ENCODE measurements around the gene BLOC1S1.

The BLOC1S1 gene

DNA sequence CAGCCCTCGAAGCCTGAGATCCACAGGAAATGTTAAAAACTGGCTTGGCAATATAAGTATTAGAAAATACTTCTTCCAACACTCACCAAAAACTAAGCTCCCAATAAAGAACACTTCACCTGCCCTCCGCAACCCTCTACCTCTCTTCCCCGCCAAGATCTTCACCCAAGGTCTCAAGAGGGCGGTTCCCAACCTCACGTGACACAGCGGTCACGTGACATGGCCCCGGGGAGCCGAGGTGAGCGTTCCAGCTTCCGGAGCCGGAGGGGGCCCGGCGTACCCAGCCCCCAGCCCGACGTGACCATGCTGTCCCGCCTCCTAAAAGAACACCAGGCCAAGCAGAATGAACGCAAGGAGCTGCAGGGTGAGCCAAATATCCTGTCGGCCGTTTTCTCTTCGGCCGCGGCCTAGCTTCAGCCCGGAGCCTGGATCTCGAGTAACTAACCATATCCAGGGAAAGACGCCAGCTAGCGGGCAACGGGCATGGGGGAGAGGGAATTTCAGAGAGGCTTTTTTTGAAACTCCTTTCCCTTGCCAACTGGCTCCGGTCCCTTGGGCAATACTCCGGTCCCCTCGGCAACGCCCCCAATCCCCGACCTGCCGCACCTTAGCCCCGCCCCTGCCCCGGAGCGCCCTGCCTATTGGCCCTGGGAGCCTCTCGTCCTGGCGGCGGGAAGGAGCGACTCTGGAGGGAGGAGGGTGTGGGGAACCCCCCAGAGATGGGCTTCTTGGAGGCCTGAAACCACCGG is at the start of gene BLOC1S1:
BLOC1S1 (plus strand) TSS at position 214 of the 749 bp plus-strand sequence; CDS start at position 220, 6 bp downstream.
- DNase-seq, result peak; percentile 96 to 98

DNA sequence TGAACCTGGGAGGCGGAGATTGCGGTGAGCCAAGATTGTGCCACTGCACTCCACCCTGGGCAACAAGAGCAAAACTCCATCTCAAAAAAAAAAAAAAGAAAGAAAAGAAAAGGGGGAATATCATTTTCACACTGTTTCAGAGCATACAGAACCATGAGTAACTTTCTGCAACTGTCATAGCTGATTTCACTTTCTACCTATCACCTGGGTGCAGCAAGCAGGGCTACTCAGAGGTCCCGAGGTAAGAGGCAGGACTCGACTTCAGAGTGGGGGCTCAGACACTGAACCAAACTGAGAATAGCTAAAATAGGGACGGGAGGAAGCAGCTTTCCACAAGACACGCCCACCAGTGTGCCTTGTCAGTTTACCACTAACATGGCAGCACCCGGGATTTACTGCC is 49.3 kb upstream of the BLOC1S1 start:
- no peak for DNase-seq

DNA sequence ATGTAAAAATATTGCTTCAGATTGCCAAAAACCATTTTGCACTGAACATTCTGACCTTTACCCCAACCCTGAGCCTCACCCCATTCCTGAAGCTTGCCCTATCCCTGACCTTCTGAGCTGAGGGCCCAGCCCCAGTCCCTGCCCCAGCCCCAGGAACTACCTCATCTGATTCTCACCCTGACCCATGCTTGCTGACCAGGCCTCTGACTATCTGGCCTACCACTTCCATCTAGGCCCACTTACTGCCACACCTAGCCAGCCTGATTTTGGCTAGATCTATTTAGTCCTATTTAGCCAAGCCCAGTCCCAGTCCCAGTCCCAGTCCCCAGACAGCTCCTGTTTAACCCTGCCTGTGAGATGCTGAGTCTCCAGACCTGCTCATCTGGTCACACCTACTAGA is 45.6 kb upstream of the BLOC1S1 start:
- no peak for DNase-seq

DNA sequence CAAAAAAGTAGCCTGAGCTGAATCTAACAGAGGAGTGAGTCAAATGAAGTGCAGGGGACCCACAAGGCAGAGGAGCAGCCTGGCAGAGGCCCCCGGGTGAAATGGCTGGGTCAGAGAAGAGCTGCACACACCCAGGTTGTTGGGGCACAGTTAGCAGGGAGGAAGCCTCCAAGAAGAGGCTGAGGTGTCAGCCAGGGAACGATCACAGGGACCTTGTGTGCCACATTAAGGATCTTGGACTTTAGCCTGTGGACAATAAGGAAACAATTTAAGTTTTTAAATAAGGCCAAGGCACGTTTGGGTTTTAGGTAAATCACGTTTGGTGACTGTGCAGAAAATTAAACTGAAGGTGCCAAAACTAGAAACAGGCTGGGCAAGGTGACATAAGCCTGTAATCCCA is 44.1 kb upstream of the BLOC1S1 start:
- DNase-seq, result no peak

DNA sequence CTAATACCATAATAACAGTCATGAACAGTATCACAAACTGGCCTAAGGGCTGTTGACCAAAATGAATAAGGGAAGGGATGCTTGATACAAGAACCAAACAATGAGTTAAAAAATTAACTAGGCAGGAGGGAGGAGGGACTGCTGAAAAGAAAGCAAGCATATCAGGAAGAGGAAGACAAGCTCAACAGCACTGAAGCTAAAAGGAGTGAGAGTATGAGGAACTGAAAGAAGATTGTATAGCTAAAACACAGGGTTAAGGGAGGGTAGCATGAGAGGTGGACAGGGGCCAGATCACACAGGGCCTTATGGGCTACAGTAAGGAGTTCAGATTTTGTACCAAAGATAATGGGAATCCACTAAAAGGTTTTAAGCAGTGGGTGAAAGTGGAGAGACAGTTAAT is 42.2 kb upstream of the BLOC1S1 start:
- DNase-seq, result no peak

DNA sequence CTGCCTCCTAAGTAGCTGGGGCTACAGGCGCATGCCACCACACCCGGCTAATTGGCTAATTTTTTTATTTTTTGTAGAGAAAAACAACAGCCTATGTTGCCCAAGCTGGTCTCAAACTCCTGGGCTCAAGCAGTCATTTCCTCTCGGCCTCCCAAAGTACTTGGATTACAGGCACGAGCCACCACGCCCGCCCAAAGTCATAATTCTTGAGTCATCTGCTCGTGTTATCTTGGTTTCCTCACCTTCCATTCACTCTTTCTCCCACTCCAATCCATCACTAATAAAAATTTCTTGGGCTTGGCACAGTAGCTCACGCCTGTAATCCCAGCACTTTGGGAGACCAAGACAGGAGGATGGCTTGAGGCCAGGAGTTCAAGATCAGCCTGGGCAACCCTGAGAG is 40.2 kb upstream of the BLOC1S1 start:
- DNase-seq, result no peak

DNA sequence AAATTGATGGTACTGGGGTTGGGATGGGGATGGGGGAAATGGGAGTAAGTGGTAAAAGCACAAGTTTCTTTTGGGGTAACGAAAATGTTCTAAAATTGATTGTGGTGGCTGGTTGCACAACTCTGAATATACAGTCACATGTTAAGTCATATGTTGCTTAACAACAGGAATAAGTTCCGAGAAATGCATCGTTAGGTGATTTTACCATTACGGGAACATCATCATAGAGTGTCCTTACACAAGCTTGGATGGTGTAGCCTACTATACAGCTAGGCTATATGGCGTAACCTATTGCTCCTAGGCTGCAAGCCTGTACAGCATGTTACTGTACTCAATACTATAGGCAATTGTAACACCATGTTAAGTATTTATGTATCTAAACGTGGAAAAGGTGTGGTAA is 39.1 kb upstream of the BLOC1S1 start:
- no peak for DNase-seq

DNA sequence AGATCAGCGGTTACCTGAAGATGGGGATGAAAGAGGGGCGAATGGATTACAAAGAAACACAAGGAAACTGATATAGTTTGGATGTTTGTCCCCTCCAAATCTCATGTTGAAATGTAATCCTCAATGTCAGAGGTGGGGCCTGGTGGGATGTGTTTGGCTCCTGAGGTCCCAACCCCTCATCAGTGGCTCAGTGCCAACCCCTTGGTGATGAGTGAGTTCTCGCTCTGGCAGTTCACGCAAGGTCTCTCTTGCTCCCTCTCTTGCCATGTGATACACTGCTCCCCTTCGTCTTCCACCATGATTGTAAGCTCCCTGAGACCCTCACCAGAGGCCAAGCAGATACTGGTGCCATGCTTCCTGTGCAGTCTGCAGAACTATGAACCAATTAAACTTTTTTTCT is 36.2 kb upstream of the BLOC1S1 start:
- no peak for DNase-seq

DNA sequence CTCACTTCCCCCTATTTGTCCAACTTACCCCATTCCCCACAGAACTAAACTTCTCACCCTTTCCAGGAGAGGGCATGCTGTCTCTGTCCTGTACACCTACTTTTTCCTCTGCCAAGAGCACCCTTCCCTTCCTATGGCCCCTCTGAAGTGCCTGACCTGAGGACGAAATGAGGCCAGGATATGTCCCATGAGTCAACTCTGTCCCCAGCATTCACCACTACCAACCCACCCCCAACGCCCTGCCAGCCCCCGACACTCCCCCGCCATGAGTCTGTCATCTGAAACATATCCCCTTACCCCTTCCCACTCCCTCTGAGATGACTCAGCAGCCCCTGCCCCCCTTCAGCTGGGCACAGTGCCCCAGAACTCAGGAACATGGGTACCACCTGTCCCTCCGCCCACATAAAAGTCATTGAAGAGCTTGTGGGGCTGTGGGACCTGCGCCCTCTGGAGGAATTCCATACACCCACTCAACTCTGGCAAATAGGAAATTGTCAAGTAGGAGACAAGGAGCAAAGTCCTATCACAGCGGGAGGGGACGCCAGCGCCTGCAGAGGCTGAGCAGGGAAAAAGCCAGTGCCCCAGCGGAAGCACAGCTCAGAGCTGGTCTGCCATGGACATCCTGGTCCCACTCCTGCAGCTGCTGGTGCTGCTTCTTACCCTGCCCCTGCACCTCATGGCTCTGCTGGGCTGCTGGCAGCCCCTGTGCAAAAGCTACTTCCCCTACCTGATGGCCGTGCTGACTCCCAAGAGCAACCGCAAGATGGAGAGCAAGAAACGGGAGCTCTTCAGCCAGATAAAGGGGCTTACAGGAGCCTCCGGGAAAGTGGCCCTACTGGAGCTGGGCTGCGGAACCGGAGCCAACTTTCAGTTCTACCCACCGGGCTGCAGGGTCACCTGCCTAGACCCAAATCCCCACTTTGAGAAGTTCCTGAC is 34.4 kb upstream of the BLOC1S1 start:
- no peak for DNase-seq

DNA sequence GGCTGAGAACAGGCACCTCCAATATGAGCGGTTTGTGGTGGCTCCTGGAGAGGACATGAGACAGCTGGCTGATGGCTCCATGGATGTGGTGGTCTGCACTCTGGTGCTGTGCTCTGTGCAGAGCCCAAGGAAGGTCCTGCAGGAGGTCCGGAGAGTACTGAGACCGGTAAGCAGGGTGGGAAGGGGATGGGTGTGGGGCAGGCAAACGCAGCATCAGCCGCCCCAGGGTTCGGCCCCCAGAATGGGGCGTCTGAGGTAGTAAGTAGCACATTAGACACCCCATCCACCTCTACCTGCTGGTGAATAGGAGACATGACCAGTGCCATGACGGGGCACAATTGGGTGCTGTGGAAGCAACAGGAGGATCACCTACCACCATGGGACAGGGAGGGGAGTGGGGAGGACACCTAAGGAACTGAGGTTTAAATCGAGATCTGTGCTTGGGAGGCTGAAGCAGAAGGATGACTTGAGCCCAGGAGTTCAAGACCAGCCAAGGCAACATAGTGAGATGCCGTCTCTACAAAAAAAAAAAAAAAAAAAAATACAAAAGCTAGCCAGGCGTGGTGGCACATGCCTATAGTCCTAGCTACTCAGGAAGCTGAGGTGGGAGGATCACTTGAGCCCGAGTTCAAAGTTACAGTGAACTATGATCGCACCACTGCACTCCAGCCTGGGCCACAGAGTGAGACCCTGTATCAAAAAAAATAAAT is 33.6 kb upstream of the BLOC1S1 start:
- DNase-seq, result no peak

DNA sequence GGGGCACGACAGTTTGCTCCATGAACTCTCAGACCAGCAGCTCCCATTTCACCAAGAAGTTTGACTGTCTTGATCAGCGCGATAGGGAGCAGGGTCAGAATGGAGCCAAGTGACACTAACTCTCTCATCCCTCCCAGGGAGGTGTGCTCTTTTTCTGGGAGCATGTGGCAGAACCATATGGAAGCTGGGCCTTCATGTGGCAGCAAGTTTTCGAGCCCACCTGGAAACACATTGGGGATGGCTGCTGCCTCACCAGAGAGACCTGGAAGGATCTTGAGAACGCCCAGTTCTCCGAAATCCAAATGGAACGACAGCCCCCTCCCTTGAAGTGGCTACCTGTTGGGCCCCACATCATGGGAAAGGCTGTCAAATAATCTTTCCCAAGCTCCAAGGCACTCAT is 32.2 kb upstream of the BLOC1S1 start:
- DNase-seq, result no peak

DNA sequence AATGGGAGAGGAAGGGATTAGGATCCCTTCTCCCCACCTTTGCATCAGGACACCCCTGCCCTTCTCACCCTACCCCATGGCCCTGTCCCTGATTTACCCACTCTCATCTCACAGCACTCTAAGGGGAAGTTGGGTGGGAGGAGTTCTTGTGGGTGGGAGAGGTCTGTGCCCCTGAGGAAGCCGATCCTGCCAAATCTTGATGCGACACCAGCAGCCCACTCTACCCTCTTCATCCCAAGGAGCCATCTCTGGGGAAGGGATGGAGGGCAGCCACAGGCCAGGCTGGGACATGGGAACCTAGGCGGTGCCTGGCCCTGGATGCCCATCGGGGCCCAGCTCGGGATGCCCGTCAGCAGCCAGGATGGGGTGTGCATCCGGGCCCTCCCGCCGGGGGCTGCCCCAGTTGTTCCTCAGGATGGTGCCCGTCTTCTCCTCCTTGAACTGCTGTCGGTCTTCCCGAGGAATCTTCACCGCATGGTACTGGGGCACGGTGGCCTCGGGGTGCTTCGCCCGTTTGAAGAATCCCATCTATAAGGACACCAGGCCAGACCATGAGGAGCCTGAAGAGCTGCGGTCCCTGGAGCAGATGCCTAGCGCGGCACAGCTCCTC is 31.0 kb upstream of the BLOC1S1 start:
- no peak for DNase-seq

DNA sequence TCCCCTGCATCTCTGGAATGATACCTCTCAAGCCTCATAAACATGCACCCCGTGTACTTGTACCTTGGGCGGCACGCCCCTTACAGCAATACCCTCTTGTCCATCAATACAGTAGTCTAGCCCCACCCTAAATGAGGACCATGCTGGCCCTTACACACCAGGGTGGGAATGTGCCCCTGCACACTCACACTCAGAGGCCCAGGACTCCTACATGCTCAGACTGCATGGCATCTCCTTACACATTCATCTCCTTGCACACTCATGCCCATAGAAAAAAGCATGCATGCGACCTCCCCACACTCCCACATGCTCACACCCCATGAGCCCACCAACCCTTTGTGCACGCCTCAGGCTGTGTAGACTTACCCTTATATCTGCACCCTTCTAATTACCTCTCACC is 30.2 kb upstream of the BLOC1S1 start:
- no peak for DNase-seq

DNA sequence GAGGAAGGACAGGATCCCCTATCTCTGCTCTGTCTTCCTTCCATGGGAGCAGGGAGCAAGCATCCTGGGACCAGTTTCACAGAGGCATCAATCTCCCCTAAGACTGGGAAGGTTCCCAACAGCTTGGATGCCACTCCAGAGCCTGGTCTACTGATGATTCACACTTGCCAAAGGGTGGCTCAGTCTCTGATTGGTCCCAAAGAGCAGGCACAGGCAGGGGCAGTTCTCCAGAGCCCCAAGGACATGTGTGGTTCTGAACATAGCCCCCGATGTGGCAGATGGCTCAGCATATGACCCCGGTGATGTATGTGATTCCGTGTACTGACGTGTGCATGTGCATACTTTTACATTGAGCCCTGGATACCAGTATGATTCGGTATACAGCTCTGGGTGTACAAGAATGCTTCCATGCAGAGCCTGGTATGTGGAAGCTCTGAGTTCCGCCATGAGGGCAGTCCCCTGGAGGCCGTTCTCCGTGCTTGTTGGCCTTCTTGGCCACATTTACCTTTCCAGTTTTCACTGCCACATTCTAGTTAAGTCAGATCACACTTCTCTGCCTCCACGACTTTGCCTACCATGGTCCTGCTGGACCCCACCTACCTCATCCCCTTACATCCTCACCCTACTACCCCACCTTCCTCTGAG is 29.4 kb upstream of the BLOC1S1 start:
- DNase-seq, result no peak

DNA sequence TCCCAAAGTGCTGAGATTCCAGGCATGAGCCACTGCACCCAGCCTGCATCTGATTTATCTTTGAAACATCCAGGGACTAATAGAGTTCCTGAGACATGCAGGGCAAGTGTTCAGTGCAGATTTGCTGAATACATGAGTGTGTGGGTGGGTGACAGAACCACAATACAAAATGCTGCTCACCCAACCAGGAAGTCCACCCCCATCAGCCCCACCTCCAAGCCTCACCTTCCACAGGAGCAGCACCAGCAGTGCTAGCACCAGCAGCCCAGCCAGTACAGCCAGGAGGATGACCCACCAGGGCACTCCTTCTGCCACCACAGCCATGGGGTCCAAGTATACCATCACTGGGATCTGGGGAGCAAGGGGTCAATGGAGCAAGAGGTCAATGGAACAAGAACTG is 28.1 kb upstream of the BLOC1S1 start:
- peak in 1 of 2 donors; percentile 34 for DNase-seq

DNA sequence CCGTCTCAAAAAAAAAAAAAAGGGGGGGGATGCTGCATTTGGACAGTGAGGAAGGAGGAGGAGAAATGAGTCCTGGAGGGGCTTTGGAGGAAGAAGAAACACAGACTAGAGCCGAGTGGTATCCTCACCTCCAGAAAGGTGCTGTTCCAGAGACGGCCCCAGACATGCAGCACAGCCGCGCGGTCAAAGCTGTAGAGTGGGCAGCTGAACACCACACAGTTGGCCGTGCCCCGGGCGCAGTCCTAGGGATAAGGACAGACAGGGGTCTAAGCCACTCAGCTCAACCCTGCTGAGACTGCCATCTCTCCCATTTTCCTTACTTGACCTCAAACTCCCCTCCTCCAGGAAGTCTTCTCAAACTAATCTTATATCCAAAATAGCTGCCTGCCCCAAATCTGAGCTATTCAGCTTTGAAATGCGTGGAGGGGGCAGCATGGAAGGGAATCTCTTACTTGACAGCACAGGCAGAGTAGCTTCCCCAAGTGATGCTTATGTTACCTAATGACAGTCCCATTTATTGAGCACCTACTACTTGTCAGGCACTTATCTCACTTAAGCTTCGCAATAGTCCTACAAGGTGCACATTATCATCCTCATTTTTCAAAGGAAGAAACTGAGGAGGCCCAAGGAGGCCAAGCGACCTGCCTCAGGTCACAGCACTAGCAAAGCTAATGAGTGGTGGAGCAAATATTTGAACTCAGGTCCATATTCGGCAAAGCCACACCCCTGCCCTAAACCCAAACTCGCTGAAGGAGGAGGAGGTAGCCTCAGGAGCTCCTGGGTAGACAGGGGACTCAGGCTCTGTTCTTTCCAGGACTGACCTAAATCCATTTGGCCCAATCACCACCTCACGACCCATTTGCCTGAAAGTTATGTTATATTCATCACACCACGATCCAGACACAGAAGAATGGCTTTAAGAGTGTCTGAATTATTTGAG is 26.9 kb upstream of the BLOC1S1 start:
- no peak for DNase-seq

DNA sequence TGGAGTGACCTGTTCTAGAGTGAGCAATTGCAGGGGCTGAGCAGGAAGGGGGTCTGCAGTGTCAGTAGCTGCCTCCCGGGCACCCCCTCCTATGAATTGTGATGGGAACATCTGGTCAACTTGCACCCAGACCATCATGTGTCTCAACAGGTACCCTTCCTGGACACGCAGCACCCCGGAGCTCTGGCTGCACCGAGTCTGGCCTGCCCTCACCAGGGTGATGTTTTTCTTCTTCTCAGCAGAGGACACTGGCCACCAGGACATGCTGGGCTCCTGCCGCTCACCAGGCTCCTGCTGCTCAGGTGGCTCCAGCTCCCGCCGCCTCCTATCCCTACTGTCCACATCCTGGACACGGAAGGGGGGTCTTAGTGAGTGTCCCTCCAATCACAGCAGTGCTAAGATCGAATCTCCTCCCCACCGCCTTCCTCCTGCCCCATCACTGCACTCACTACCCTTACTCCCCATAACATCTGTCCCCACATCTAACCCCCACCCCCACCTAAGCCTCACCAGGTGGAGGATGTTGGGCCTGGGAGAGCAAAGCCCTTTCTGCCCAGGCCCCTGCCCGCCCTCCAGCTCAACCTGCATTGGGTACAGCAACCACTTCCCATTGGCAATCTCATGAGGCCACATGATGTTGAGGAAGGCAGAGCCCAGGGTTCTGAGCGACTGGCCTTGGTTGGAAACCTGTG is 23.1 kb upstream of the BLOC1S1 start:
- DNase-seq, result no peak

DNA sequence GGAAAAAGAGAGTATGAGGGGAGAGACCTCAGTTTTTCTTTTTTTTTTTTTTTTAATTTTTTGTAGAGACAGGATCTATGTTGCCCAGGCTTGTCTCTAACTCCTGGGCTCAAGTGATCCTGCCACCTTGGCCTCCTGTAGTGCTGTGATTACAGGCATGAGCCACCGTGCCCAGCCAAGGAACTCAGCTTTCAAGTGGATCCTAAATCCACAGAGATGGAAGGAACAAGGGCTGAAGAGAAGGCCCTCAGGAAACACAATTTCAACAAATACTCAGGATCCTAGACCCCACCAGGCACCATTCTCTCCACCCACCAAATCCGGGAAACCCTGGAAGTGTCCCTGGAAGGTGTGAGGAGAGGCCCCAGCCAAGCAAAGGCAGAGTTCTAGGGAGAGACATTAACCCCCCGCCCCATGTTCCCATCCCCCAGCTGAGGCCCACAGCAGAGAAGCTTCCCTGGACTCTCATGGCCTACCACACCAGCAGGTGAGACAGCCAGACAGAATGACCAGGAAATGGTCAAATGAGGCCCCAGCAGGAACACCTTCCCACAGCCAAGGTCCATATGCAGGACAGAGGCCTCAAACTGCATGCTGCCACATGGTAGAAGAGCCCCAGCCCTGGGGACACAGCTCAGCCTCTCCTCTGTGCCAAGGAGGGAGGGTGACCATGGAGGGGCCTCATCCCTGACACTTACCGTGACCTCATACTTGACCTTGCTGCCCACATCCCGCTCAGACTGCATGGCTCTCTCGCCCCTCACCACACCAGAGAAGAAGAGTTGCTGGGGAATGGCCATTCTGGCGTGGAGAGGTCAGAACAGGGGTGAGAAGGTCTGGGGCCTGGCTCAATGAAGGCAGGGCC is 22.3 kb upstream of the BLOC1S1 start:
- DNase-seq, result no peak

DNA sequence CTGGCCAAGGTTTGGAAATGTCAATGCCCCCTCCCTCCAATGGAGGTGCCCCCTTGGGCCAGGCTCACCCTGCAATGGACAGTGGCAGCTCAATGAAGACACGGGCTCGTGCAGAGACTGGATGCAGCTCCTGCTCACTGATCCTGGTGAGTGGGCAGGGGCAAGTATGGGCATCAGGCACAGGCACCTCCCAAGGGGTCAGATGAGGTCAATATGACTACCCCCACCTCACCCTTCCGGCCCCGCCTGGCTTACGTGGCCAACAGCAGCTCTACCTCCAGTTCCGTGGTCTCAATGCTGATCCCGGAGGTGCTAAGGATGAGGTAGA is 21.7 kb upstream of the BLOC1S1 start:
- DNase-seq, result no peak

DNA sequence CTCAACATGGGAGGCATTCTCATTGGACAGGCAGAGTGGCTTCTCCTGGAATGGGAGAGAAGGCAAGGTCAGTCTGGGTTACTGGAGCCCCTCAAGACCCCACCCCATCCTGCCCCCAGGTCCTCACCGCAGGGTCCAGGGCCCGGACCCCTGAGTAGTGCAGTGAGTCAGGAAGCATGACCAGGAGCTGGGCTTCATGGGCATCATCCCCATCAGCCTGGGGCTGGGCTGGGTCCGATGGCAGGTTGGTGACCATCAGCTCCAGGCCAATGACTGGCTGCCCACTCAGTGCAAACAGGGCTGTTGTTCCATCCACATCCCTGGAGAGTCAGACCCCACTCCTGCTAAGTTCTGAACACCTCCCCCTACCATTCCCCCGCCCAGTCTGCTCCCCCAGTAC is 21.2 kb upstream of the BLOC1S1 start:
- no peak for DNase-seq

All from stimulated activated CD4-positive, alpha-beta T cell treated with anti-CD3 and anti-CD28 coated beads, Interleukin-2, amount 100 ng/mL, for 24 hours (primary cell).